HG03280 (cell line): ENCODE data around the gene WDR73.

Experiments
- ATAC-seq: cut with Tn5 transposase; IDR thresholded peaks from one replicate; pipeline ENCODE4 v1.9.1; 2021; ENCODE audit warnings: mild to moderate bottlenecking, moderate library complexity; ENCODE audit not compliant: unreplicated experiment

The WDR73 gene

GRCh38 chr15:84590406-84590805 lies 63.7 kb downstream of the WDR73 start:
- ATAC-seq, result no peak
